GM21390 (cell line): ENCODE measurements around the gene PARD3B.

ENCODE experiments used
- ATAC-seq: cut with Tn5 transposase; IDR thresholded peaks from one replicate; pipeline ENCODE4 v1.9.1; 2021; ENCODE audit not compliant: unreplicated experiment

Gene PARD3B

DNA sequence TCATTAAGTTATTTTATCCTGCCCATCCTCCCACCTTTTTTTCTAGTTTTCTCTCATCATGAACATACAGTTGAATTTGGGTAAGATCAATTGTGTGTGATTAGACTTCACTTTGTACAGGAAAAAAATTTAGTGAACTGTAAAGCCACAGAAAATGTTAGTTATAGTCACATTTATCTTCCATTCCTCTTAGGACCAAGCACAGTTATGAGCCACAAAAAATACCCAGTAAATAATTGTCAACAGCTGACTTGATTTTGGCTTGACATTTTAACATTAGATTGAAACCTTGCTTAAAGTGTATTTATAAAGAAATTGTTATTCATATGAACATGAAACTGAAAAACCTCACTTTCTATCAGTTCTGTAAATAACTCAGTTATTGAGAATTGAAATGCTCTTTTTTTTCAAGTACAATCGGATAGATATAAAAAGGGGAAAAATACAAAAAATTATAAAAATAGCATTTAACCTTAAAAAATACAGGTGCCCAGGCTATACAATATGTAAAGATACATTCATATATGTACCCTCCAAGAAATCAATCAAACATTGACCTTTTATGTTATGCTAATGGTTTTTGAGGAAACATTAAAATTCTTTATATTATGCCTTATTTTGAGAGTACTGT lies 747.5 kb downstream of the PARD3B start:
- ATAC-seq: no peak

DNA sequence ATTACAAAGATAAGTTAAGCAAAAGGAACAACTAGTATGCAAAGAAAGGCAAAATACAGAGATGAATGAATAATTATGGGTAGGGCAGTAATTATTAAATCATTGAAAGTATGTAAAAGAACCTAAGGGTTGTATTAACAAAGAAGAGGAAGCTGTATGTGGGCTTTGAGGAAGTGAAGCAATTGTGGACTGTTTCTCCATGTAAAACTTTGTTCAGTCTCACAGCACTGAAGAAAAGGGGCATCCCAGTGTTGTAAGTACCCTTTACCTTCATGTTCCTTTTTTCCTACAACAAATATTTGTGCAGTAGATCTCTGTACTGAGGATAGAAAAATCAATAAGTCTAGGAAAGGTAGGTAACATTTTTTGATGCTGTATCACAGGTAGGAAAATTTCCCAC lies 748.3 kb downstream of the PARD3B start:
- ATAC-seq: no peak

DNA sequence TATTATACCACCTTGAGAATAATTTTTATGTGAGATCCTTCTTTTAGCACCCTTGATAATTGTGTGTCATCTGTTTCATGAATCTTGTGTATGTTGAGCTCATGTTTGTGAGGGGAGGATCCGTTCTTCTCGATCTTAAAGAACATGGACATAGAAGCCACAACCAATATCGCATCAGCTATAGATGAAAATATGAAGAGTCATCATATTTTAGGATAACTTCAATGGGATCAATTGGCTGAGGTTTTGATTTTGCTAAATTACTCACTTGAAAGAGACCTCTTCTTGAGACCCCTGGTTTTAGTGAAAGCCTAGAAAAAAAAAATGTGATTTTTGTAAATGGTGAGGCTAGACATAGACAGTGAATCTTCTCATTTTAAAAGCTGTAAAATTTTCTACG lies 751.7 kb downstream of the PARD3B start:
- no peak for ATAC-seq

DNA sequence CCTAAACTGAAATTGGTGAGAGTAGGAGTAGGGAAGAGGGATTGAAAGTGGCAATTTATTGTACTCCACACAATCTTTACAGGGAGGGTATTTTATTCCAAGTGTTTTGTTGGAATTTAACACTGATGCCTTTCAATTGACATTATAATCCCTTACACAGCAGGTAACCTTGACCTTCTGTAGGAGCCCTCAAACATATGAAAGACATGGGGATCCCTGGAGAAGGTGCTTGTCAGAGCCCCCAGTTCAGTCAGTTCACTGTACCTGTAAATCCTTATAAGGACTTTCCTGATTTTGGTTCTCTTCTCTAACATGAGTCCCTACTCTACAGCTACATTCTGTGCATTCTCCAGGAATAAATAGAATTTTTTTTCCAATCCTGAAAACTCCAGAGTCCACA lies 752.1 kb downstream of the PARD3B start:
- ATAC-seq: no peak

DNA sequence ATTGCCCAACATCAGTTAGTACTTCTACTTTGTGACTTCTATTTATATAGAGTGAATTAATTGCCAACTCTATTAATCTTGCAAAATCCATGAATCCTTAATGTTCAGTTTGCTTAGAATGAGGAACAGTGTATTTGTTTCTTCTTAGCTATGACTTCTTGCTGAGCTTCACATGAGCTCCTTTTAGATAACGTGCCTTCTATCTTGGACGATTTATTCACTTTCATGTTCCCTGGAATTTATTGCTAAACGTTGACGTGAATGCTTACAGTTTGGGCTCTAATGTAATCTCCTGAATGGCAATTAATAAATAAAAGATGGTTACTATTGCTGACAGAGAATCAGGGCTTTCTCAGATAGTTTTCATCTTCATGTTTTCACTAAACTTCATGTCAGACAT lies 752.6 kb downstream of the PARD3B start:
- no peak for ATAC-seq

DNA sequence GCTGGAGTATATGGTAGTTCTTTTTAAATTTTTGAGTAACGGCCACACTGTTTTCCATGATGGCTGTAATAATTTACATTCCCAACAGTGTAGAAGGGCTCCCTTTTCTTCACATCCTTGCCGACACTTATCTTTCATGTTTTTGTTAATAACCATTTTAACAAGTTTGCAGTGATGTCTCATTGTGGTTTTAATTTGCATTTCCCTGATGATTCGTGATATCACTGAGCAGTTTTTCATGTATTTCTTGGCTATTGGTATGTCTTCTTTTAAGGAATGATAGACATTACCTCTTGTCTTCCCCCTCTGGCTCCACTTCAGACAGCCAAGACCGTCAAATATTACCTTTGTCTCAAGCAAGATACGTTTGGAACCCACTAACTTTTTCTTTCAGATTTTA lies 765.9 kb downstream of the PARD3B start:
- no peak for ATAC-seq

DNA sequence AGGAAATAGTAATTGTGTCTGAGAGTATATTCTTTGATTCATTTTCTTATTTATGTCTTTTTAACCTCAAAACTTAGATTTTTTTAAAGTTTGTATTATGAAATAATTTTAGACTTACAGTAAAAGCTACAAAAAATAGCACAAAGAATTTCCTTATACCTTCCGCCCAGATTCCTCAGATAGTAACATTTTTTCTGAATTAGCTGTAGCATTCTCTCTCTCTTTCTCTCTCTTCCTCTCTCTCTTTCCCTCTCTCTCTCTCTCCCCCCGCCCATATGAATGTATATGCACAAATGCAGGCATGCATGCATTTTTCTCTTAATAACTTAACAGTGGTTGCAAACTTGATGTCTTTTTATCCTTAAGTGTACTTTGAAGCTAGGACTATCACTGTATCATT lies 776.0 kb downstream of the PARD3B start:
- no peak for ATAC-seq

DNA sequence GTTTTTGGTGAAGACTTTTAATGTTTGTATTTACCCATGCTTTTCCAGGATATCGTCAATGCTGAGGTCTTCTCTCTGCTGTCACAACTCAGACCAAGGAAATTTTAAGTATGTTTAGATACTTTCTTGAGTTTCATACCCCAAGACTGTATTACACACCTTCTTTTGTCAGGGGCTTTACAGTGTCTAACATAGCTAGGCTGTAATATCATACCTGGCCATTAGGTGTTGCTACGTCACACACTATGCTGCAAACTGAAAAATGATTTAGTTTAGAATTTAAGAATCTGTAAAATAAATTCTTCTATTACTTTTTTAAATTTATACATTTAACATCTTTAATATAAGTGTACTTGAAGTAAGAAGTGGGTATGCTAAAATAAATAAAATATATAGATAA lies 778.7 kb downstream of the PARD3B start:
- no peak for ATAC-seq

DNA sequence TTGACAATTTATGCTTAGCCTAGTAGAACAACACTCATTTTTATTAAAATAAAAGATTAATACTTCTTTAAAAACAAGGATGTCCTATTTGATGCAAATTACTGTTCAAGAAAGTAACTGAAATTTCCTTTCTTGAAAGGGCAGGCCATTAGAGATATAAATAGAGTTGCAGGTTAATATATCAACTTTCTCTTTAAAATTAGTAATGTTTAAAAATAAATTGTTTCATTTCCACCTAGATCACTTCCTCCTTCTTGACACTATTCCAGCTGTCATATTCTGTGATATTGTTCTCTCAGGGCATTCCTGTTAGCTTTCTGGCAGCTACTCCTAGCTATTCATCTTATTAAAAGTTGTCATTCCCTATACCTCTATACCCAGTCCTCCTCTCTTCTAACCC lies 779.1 kb downstream of the PARD3B start:
- ATAC-seq: peak; percentile 77

DNA sequence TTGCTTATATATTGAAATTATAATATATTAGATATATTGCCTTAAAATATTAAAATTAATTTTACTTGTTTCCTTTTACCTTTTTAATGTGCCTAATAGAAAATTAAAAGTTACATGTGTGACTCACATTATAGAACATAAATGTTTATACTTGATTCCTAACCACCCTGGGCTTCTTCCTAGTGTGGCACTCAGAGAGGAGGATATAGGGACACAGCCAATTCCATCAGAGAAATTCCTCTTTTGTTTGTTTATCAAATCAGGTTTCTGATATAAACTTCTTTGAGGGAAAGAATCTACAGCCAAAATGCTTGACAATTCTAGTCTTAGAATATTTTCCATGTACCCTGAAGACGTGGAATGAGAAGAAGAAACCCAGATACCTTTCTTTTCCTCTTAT lies 788.1 kb downstream of the PARD3B start:
- no peak for ATAC-seq

DNA sequence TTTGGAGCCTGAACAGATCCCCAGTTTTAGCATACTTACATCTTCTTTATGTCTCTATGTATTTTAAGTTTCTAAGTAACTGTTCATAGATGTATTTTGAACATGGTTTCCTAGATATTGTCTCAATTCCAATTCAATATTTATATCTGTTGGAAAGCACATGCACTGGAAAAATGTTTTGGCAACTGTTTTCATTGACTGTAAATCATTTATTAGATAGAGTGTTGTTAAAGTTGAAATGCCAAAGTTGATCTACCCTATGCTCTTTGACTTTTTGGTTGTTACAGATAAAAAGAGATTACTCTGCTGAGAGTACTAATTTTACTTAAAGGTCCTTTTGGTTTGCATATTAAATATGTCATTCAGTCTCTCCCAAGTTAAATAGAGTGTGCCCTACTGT lies 792.0 kb downstream of the PARD3B start:
- ATAC-seq: no peak

DNA sequence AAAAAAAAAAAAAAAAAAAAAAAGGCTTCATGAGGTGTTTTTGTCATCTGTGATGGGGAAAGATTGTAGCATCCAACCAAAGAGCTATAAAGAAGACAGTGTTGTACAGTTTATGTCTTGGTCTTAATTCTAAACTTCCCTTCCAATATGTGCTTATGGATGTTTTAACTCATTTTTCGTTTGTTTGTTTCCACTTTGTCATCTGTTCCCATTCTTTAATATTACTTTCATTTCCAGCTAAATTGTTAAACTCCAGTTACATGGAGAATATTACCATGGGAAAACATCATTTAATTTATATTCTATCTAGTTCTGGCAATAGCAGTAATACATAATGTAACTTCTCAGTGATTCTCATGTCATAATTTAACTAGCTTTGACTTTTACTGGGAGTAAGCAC lies 792.9 kb downstream of the PARD3B start:
- no peak for ATAC-seq

DNA sequence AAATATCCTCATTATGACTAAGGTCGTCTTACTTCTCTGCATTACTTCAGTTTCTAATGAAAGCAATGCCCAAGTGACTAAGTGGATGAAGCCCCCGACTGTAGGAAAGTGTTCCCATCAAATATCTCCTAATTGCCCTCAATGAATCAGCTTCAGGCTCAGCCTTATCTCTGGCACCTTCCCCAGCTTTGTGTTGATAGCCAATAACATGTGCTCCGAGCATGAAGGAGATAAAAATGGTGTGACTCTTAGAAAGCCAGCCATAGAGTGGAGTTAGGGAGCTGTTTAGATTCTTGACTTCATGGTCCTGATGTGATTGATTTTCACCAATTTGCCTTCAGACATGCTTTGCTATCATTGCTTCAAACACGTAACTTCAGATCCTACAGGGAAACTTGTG lies 797.8 kb downstream of the PARD3B start:
- no peak for ATAC-seq

DNA sequence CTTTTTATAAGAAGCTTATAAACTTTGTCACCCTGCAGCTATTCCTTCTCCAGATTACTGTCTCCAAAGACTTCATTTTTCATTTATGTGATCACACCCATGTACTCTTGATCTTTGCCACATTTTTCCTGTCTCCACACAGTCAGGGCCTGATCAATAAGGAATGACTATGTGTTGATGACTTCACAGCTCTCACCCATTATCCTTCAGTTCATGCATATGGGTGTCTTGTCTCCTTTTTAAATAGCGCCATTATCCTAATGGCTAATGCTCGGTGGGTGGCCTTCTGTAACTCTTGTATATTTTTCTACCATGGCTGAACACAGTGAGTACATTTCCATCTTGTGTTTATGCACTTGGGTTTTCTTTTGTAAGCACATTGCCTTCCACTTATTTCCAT lies 801.4 kb downstream of the PARD3B start:
- ATAC-seq: no peak

DNA sequence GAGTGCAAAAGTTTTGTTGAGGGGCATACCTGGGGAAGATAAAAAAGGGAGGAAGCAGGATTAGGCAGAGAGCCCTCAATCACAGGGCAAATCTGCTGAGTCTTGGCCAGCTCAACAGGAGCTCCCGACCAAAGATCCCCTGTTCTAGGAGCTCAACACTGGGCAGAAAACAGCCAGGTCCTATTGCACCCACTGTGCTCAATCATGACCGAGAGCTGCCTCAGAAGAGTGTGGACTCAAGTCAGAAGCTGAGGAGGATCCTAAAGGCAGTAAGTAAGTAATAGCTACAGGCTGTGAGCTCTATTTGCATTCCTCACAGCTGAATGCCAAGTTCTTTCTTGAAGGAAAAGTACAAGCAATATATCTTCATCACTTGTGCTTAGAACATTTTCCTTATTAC lies 802.6 kb downstream of the PARD3B start:
- ATAC-seq: no peak

DNA sequence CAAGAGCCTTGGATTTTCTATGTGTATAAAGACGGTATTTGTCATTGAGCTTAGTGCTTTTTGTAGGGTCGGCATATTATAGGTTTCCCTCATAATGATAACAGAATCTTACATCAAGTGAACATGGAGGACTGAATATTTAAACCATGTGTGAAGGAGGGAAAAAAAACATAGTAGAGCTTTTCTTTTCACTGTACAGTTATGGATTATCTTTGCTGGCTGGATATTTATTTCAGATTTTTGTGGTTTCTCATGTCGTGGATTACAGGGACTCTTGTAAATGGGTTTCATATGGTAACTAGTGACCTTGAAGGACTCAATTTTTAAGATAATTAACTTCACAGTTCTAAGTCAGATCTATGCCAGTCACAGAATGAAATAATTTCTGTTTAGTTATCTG lies 806.8 kb downstream of the PARD3B start:
- no peak for ATAC-seq

DNA sequence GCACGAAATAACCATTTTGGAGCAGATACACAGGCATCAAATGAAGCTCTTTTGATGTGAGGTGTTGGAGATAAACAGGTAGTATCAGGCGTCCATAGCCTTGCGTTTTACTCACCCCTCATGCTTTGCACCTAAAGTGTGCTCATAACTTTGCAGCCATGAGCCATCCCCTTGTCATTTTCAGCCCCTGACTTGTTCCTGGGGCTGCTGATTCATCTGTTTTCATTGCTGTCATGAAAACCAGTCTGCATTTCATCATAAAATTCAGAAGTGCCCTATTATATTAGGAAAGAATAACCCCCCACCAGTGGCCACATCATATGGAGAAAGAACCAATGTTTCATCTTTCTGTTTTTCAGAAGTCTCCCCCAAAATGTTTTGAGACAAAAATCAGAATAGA lies 807.3 kb downstream of the PARD3B start:
- no peak for ATAC-seq

DNA sequence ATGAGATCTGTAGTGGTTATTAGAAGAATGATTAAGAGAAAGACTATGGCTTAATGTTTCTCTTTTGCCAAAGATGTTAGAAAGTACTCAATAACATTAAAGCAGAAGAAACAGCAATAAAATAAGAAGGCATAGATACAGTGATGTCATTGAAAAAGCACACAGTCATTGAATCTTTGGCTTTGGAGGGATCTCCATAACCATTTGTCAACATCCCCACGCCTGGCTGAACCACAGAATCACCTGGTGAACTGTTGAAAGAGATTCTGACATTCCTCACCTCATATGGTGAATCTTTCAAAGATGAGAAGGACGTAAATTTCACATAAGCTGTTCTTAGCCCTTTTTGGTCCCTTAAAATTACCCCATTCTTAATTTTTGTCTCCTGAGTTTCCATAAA lies 812.5 kb downstream of the PARD3B start:
- no peak for ATAC-seq

DNA sequence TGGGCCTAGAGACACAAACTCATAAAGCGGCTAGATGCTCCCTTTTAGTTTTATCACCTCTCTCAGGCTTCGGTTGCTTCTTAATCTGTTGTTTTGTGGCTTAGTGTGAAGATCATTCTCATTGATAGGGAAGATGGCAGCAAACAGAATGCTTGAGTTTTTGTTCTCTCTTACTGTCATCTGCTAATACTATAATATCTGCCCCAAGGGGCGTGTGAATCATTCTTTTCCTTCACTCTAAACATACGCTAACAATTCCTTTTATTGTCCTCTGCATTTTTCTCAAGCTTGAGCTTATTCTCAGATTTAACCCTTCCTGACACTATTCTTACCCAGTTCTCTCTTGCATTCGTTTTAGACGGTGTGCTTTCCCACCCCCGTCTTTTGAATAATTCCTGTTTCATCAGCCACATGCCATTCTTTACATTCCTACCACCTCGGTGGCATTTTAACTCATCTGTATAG lies 813.1 kb downstream of the PARD3B start:
- no peak for ATAC-seq

DNA sequence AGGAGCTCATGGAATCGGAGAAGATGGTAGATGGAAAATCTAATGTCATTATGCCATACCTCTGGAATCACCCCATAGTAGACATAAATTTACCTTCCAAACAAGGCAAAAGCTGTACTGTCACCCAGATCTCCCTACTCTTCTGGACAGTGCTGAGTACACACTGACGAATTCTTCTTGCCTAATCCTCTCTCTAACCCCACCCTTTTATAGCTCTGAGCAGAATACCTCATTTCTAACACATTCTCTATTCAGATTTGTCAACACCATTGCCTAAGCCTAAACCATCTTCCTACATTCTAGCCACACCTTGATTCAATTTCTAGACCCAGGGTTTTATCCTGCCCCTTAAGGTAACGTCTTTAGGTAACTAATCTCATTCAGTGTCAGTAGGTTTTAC lies 816.0 kb downstream of the PARD3B start:
- ATAC-seq: no peak

DNA sequence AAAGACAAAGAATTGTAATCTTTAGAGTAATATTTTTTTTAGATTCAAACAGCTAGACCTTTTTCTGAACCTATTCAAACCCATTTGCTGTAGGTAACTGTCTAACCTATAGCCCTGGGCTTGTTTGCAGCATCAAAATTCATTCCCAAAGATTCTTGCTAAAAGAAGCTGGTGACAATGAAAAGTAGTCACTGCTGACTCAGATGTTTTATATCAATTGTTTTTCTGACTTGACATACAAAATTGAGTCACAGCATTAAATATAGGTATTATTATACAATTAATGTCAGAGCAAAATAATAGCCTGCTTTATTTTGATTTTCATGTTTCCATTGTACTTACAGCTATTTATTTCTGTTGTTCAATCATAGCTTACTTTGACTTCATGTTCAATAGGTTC lies 816.7 kb downstream of the PARD3B start:
- ATAC-seq: no peak

DNA sequence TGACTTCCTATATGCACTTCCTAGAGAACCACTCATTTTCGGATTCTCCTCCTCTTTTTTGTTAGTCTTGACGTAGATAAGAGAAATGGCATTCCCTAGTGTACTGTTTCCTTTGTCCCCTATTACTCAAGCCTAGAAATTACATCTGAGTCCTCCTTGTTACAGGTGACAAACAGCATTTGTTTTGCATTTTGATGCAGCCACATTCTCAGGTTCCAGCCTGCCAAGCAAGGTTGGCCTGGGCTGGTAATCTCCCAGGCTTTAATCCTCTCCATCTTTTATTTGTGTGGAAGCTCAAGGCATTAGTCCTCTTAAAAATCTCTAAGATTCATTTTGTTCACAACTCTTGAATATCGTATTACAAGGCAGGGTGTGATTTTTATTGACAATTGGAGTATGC lies 819.0 kb downstream of the PARD3B start:
- no peak for ATAC-seq

DNA sequence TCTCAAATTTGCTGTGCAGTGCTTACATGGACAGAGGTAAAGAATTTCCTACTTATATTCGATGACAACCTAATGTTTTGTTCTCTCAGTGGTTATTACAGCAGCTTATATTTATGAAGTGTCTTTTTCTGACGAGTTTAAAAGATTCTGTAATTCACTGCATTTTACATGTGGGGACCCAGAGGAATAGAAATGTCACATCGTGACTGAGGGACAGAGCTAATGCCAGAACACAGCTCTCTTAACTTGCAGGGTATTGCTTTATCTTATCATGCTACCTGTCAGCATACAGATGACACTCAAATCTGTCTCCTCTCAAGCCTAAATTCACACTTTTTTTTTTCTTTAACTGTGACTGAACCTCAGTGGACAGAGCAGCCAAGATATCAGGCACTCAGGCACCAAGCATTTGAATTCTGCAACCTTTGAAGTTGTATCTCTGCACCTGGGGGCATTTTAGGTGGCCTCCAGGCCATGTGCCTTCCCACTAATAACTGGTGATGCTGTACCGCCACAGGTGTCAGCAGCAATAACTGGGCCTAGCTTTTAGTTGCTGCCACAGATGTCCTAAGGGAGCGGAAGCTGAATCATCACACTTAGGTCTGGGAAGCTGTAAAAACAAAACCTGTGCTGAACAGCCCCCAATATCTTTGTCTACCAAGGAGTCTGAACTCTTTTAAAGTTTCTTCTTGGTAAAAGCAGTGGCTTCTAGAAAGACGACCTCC lies 821.2 kb downstream of the PARD3B start:
- ATAC-seq: no peak
